Liver (tissue), 3 donors: ENCODE data around the gene TBC1D5.

Experiments
- EGR1 ChIP-seq, 2 donors: IDR thresholded peaks; 2 replicates each; pipeline ENCODE4 v1.6.1; 2016 to 2018; ENCODE audit warnings: antibody characterized with exemption in 2 of 2, low read depth in 2 of 2
- FOXA1 ChIP-seq: IDR thresholded peaks from 2 replicates; pipeline ENCODE4 v1.6.1; 2016; ENCODE audit warnings: antibody characterized with exemption
- GABPA ChIP-seq, 2 donors: IDR thresholded peaks in 1 of 2; conservative IDR thresholded peaks in 1 of 2; 2 replicates each; pipeline ENCODE4 v1.6.1; 2016; ENCODE audit warnings: antibody characterized with exemption in 2 of 2, mild to moderate bottlenecking in 1 of 2, moderate library complexity in 1 of 2
- NR2F2 ChIP-seq: IDR thresholded peaks from 2 replicates; pipeline ENCODE4 v1.6.1; 2016; ENCODE audit warnings: antibody characterized with exemption
- RAD21 ChIP-seq, 2 donors: IDR thresholded peaks; 2 replicates each; pipeline ENCODE4 v1.6.1; 2016; ENCODE audit warnings: antibody characterized with exemption in 2 of 2, mild to moderate bottlenecking in 2 of 2
- RXRA ChIP-seq, 2 donors: IDR thresholded peaks; 2 replicates each; pipeline ENCODE4 v1.6.1; 2017 to 2018; ENCODE audit warnings: antibody characterized with exemption in 2 of 2, mild to moderate bottlenecking in 1 of 2
- SP1 ChIP-seq: IDR thresholded peaks from 2 replicates; pipeline ENCODE4 v1.6.1; 2018; ENCODE audit warnings: antibody characterized with exemption, mild to moderate bottlenecking
- TAF1 ChIP-seq: conservative IDR thresholded peaks from 2 replicates; pipeline ENCODE4 v1.6.1; 2016; ENCODE audit warnings: antibody characterized with exemption, mild to moderate bottlenecking
- YY1 ChIP-seq: IDR thresholded peaks from 2 replicates; pipeline ENCODE4 v1.6.1; 2016; ENCODE audit warnings: antibody characterized with exemption, mild to moderate bottlenecking
- TF ChIP-seq, protein P1 (sequence below): fragments of 150-350 bp; IDR thresholded peaks from 2 replicates; pipeline ENCODE4 v1.5.1; 2017; ENCODE audit warnings: improper control_type of control experiment, low read depth, low read length; ENCODE audit not compliant: missing input control
- TF ChIP-seq, protein P2 (sequence below): IDR thresholded peaks from 2 replicates; pipeline ENCODE4 v1.6.1; 2016; ENCODE audit warnings: antibody characterized with exemption
- TF ChIP-seq, protein P3 (sequence below): IDR thresholded peaks from 2 replicates; pipeline ENCODE4 v1.6.1; 2016; ENCODE audit warnings: antibody characterized with exemption
- TF ChIP-seq, protein P4 (sequence below): IDR thresholded peaks from 2 replicates; pipeline ENCODE4 v1.6.1; 2016; ENCODE audit warnings: antibody characterized with exemption
- donor health status: healthy.
- donor health status: healthy.

DNA sequence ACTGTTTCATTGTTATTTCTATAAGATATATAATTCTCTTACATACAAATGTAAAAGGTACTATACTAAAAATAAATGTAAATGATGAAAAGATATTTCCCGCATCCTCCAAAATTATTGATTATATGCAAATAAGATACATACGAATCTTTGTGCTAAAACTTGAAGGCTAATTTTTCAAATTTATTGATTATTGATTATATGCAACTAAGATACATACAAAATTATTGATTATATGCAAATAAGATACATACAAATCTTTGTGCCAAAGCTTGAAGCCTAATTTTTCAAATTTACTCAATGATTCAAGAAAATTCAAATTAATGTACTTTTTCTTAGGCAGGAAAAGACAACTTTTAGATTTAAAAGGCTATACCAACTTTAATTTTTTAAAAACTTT, 319.8 kb downstream of the TBC1D5 start:
- TF ChIP-seq, protein P1, sequence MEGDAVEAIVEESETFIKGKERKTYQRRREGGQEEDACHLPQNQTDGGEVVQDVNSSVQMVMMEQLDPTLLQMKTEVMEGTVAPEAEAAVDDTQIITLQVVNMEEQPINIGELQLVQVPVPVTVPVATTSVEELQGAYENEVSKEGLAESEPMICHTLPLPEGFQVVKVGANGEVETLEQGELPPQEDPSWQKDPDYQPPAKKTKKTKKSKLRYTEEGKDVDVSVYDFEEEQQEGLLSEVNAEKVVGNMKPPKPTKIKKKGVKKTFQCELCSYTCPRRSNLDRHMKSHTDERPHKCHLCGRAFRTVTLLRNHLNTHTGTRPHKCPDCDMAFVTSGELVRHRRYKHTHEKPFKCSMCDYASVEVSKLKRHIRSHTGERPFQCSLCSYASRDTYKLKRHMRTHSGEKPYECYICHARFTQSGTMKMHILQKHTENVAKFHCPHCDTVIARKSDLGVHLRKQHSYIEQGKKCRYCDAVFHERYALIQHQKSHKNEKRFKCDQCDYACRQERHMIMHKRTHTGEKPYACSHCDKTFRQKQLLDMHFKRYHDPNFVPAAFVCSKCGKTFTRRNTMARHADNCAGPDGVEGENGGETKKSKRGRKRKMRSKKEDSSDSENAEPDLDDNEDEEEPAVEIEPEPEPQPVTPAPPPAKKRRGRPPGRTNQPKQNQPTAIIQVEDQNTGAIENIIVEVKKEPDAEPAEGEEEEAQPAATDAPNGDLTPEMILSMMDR: no peak
- TF ChIP-seq, protein P2, sequence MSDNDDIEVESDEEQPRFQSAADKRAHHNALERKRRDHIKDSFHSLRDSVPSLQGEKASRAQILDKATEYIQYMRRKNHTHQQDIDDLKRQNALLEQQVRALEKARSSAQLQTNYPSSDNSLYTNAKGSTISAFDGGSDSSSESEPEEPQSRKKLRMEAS: no peak
- TF ChIP-seq RXRA (IDR thresholded peaks at IDR 0.05): no peak
- no peak for TF ChIP-seq RAD21 (IDR thresholded peaks at IDR 0.05)
- no peak for TF ChIP-seq TAF1
- TF ChIP-seq GABPA (IDR thresholded peaks at IDR 0.05 in 1 of 2, conservative IDR thresholded peaks at IDR 0.05 in 1 of 2): no peak
- no peak for TF ChIP-seq YY1
- TF ChIP-seq, protein P3, sequence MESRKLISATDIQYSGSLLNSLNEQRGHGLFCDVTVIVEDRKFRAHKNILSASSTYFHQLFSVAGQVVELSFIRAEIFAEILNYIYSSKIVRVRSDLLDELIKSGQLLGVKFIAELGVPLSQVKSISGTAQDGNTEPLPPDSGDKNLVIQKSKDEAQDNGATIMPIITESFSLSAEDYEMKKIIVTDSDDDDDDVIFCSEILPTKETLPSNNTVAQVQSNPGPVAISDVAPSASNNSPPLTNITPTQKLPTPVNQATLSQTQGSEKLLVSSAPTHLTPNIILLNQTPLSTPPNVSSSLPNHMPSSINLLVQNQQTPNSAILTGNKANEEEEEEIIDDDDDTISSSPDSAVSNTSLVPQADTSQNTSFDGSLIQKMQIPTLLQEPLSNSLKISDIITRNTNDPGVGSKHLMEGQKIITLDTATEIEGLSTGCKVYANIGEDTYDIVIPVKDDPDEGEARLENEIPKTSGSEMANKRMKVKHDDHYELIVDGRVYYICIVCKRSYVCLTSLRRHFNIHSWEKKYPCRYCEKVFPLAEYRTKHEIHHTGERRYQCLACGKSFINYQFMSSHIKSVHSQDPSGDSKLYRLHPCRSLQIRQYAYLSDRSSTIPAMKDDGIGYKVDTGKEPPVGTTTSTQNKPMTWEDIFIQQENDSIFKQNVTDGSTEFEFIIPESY: no peak
- no peak for TF ChIP-seq NR2F2
- TF ChIP-seq, protein P4, sequence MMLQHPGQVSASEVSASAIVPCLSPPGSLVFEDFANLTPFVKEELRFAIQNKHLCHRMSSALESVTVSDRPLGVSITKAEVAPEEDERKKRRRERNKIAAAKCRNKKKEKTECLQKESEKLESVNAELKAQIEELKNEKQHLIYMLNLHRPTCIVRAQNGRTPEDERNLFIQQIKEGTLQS: no peak
- no peak for TF ChIP-seq EGR1 (IDR thresholded peaks at IDR 0.05; ENCODE audit: low read depth in 2 of 2)
- no peak for TF ChIP-seq FOXA1
- no peak for TF ChIP-seq SP1
